Ammon's horn (tissue), 1 donor: ENCODE results near the gene GRK3.
A peak's percentile ranks its signal among the peaks of the same experiment; 100 is the strongest.
"Not testable (repeated sequence)": the region's sequence is repeated elsewhere in the genome, so short reads cannot be mapped to it uniquely, and the experiment has no call there.

Experiments
- DNase-seq: peaks from one replicate; pipeline ENCODE4 v3.0.0-alpha.2; 2016; ENCODE audit warnings: low spot score

The GRK3 gene

GRCh38 chr22:25698978-25699377 lies 134.5 kb downstream of the GRK3 start:
- DNase-seq, result no peak

- peak; percentile 81 for DNase-seq
These were observed 136.7 kb downstream of the GRK3 start for GRCh38 chr22:25701056-25701780.

GRCh38 chr22:25702040-25702439 lies 137.6 kb downstream of the GRK3 start:
- DNase-seq, result no peak

- no peak for DNase-seq
These were observed 138.2 kb downstream of the GRK3 start for GRCh38 chr22:25702571-25703167.

- no peak for DNase-seq
These were observed 140.2 kb downstream of the GRK3 start for GRCh38 chr22:25704701-25705100.

GRCh38 chr22:25706197-25706596 lies 141.7 kb downstream of the GRK3 start:
- no peak for DNase-seq

- DNase-seq, result not testable (repeated sequence)
These were observed 144.0 kb downstream of the GRK3 start for GRCh38 chr22:25708430-25708829.

- DNase-seq, result no peak
These were observed 145.3 kb downstream of the GRK3 start for GRCh38 chr22:25709758-25710157.

GRCh38 chr22:25710501-25710900 lies 146.0 kb downstream of the GRK3 start:
- no peak for DNase-seq

GRCh38 chr22:25711491-25711890 lies 147.0 kb downstream of the GRK3 start:
- no peak for DNase-seq

GRCh38 chr22:25712661-25713400 lies 148.4 kb downstream of the GRK3 start:
- no peak for DNase-seq

GRCh38 chr22:25714070-25714469 lies 149.6 kb downstream of the GRK3 start:
- DNase-seq, result no peak

- no peak for DNase-seq
These were observed 150.3 kb downstream of the GRK3 start for GRCh38 chr22:25714739-25715138.

GRCh38 chr22:25716637-25717036 lies 152.2 kb downstream of the GRK3 start:
- no peak for DNase-seq

- DNase-seq, result no peak
These were observed 153.8 kb downstream of the GRK3 start for GRCh38 chr22:25718135-25718840.

- no peak for DNase-seq
These were observed 157.7 kb downstream of the GRK3 start for GRCh38 chr22:25722223-25722622.

- DNase-seq, result no peak
These were observed 158.2 kb downstream of the GRK3 start for GRCh38 chr22:25722626-25723025.

GRCh38 chr22:25726241-25726640 lies 161.8 kb downstream of the GRK3 start:
- DNase-seq, result no peak

- DNase-seq, result no peak
These were observed 163.6 kb downstream of the GRK3 start for GRCh38 chr22:25728071-25728470.

GRCh38 chr22:25729016-25729995 lies 164.8 kb downstream of the GRK3 start:
- DNase-seq, result no peak

GRCh38 chr22:25735650-25736049 lies 171.2 kb downstream of the GRK3 start:
- no peak for DNase-seq
